ENCODE data around the gene TRIO. TPM values are rescaled to one million over a fixed set of nuclear protein-coding genes. Genes with fewer than 3 reads are reported as not detected.

The TRIO gene
- total RNA-seq, 1 donor from 2014 or later: 163 TPM

- no peak overlapping the region for H3K27ac Mint-ChIP-seq
- H3K9me3 Mint-ChIP-seq (ENCODE audit: low read depth): no peaks in the 10 kb centered on the region
- H3K27me3 Mint-ChIP-seq: no peaks in the 10 kb centered on the region
- DNase-seq (ENCODE audit: low spot score, unreplicated experiment): no peak
- no peaks in the 10 kb centered on the region for H3K36me3 Mint-ChIP-seq (ENCODE audit: insufficient read depth)
- H3K4me3 Mint-ChIP-seq (ENCODE audit: low read depth): no peak overlapping the region
- no peak for TF ChIP-seq CTCF (IDR thresholded peaks at IDR 0.05; ENCODE audit: unreplicated experiment)
- H3K4me1 Mint-ChIP-seq (ENCODE audit: low read depth): peaks cover 33% of the 10 kb centered on the region
Observed at GRCh38 chr5:14171046-14171445, 27.9 kb downstream of the TRIO start.

- no peak overlapping the region for H3K4me3 Mint-ChIP-seq (ENCODE audit: low read depth)
- no peak for TF ChIP-seq CTCF (IDR thresholded peaks at IDR 0.05; ENCODE audit: unreplicated experiment)
- no peak for DNase-seq (ENCODE audit: low spot score, unreplicated experiment)
- peaks cover 28% of the 10 kb centered on the region for H3K4me1 Mint-ChIP-seq (ENCODE audit: low read depth)
- no peak overlapping the region for H3K27ac Mint-ChIP-seq
- no peaks in the 10 kb centered on the region for H3K9me3 Mint-ChIP-seq (ENCODE audit: low read depth)
- H3K27me3 Mint-ChIP-seq: no peaks in the 10 kb centered on the region
- no peaks in the 10 kb centered on the region for H3K36me3 Mint-ChIP-seq (ENCODE audit: insufficient read depth)
Observed at GRCh38 chr5:14171621-14172020, 28.5 kb downstream of the TRIO start.

- DNase-seq (ENCODE audit: low spot score, unreplicated experiment): no peak
- Mint-ChIP-seq H3K27ac (no peak overlapping the region), H3K27me3 (no peaks in the 10 kb centered on the region), H3K36me3 (ENCODE audit: insufficient read depth) (no peaks in the 10 kb centered on the region), H3K9me3 (ENCODE audit: low read depth) (no peaks in the 10 kb centered on the region), H3K4me1 (ENCODE audit: low read depth) (peaks cover 24% of the 10 kb centered on the region), H3K4me3 (ENCODE audit: low read depth) (no peak overlapping the region)
- TF ChIP-seq CTCF (IDR thresholded peaks at IDR 0.05; ENCODE audit: unreplicated experiment): no peak
Observed at GRCh38 chr5:14172149-14172795, 29.1 kb downstream of the TRIO start.

GRCh38 chr5:14173377-14174229 lies 30.5 kb downstream of the TRIO start:
- H3K27me3 Mint-ChIP-seq: no peaks in the 10 kb centered on the region
- H3K27ac Mint-ChIP-seq: peak overlapping the region; percentile 42
- DNase-seq (ENCODE audit: low spot score, unreplicated experiment): no peak
- no peak overlapping the region for H3K4me3 Mint-ChIP-seq (ENCODE audit: low read depth)
- no peaks in the 10 kb centered on the region for H3K36me3 Mint-ChIP-seq (ENCODE audit: insufficient read depth)
- peaks cover 34% of the 10 kb centered on the region for H3K4me1 Mint-ChIP-seq (ENCODE audit: low read depth)
- H3K9me3 Mint-ChIP-seq (ENCODE audit: low read depth): no peaks in the 10 kb centered on the region
- TF ChIP-seq CTCF (IDR thresholded peaks at IDR 0.05; ENCODE audit: unreplicated experiment): no peak

- no peaks in the 10 kb centered on the region for H3K27me3 Mint-ChIP-seq
- peaks cover 37% of the 10 kb centered on the region for H3K4me1 Mint-ChIP-seq (ENCODE audit: low read depth)
- H3K4me3 Mint-ChIP-seq (ENCODE audit: low read depth): no peak overlapping the region
- H3K36me3 Mint-ChIP-seq (ENCODE audit: insufficient read depth): no peaks in the 10 kb centered on the region
- TF ChIP-seq CTCF (IDR thresholded peaks at IDR 0.05; ENCODE audit: unreplicated experiment): no peak
- H3K9me3 Mint-ChIP-seq (ENCODE audit: low read depth): no peaks in the 10 kb centered on the region
- H3K27ac Mint-ChIP-seq: no peak overlapping the region
- no peak for DNase-seq (ENCODE audit: low spot score, unreplicated experiment)
Observed at GRCh38 chr5:14174230-14174636, 31.1 kb downstream of the TRIO start.

Measured in progenitor cell of endocrine pancreas (in vitro differentiated cells).